Natural killer cell (primary cell): ENCODE results near the gene PON2. TPM values are rescaled to one million over a fixed set of nuclear protein-coding genes. Genes with fewer than 3 reads are reported as not detected.

Source experiments
- ATAC-seq, 3 donors: fragments of 150-1000 bp in 2 of 3; fragments of 200-7000 bp in 1 of 3; cut with Tn5 transposase; 1 replicate in 1 of 3; 2 replicates in 2 of 3; pipeline ENCODE4 v1.10.0; 2021; ENCODE audit warnings: mild to moderate bottlenecking in 2 of 3, moderate library complexity in 2 of 3
- DNase-seq, 2 donors: peaks; one replicate each; pipeline versions ENCODE4 v3.0.0 to v3.0.0-alpha.2; 2013 to 2021; ENCODE audit warnings: mixed read lengths in 1 of 2
- H3K27ac ChIP-seq: one replicate; pipeline ENCODE4 v1.5.1; 2013; ENCODE audit warnings: mild to moderate bottlenecking, low read length
- H3K27me3 ChIP-seq: one replicate; pipeline ENCODE4 v1.6.1; 2013; ENCODE audit warnings: low read length; ENCODE audit not compliant: control insufficient read depth, insufficient read depth
- H3K36me3 ChIP-seq: one replicate; pipeline ENCODE4 v1.6.1; 2013; ENCODE audit warnings: low read length; ENCODE audit not compliant: control insufficient read depth, insufficient read depth
- H3K4me1 ChIP-seq: one replicate; pipeline ENCODE4 v1.6.1; 2013; ENCODE audit warnings: low read length; ENCODE audit not compliant: control insufficient read depth, insufficient read depth
- H3K4me3 ChIP-seq: one replicate; pipeline ENCODE4 v1.5.1; 2013; ENCODE audit warnings: low read length
- H3K9me3 ChIP-seq: one replicate; pipeline ENCODE4 v1.6.1; 2013; ENCODE audit warnings: low read length; ENCODE audit not compliant: control insufficient read depth, insufficient read depth
- H3K27ac Mint-ChIP-seq, 2 donors: one replicate each; pipeline ENCODE4 v1.8.0; 2022; ENCODE audit warnings: mild to moderate bottlenecking in 2 of 2, mixed read lengths in 2 of 2, moderate library complexity in 1 of 2
- H3K27me3 Mint-ChIP-seq, 2 donors: one replicate each; pipeline ENCODE4 v1.8.0; 2022; ENCODE audit warnings: low read depth in 2 of 2, mixed read lengths in 2 of 2
- H3K36me3 Mint-ChIP-seq: one replicate; pipeline ENCODE4 v1.8.0; 2022; ENCODE audit warnings: mixed read lengths
- H3K4me1 Mint-ChIP-seq, 2 donors: one replicate each; pipeline ENCODE4 v1.8.0; 2022; ENCODE audit warnings: mixed read lengths in 2 of 2
- H3K4me3 Mint-ChIP-seq: one replicate; pipeline ENCODE4 v1.8.0; 2022; ENCODE audit warnings: mild to moderate bottlenecking, moderate library complexity, mixed read lengths
- H3K9me3 Mint-ChIP-seq, 2 donors: one replicate each; pipeline ENCODE4 v1.8.0; 2022; ENCODE audit warnings: mixed read lengths in 2 of 2
- CTCF ChIP-seq: fragments of 200-600 bp; IDR thresholded peaks from one replicate; pipeline ENCODE4 v1.8.0; 2022; ENCODE audit warnings: antibody characterized with exemption
- WGBS: methylation state at CpG from one replicate; pipeline ENCODE4 v1.1.7; 2013; ENCODE audit warnings: missing lambda C conversion rate; ENCODE audit not compliant: insufficient coverage; 5-methylcytosine and 5-hydroxymethylcytosine counted together
- intact Hi-C: fragments of 100-400 bp; cut with micrococcal nuclease; formaldehyde crosslinking; loops from one replicate; pipeline ENCODE4 v1.14.2; 2022
- total RNA-seq, 4 donors: library from RNA; stranded (reverse); fragments of 120-200 nt in 1 of 4; gene quantifications; one replicate each; pipeline versions ENCODE4 v1.2.3 to v1.2.4, GENCODE V29; 2013 to 2022

PON2 gene
- total RNA-seq, 3 donors from 2014 or later (not counting 1 experiment from before 2014, with no cell fraction given) = 26.6 to 35.7 (median 35.6) TPM

- 100% methylated on average over 3 of the region's 3 CpGs for WGBS
- H3K4me3 Mint-ChIP-seq = no peak overlapping the region
- no peaks in the 10 kb centered on the region for H3K9me3 ChIP-seq
- no peak overlapping the region for H3K27ac ChIP-seq
- H3K9me3 Mint-ChIP-seq = no peaks in the 10 kb centered on the region
- TF ChIP-seq CTCF = no peak
- H3K27me3 Mint-ChIP-seq = no peaks in the 10 kb centered on the region
- intact Hi-C loops = no loop called here
- peak overlapping the region; percentile 30 to 38 for H3K27ac Mint-ChIP-seq
- ATAC-seq = no peak
- no peak for DNase-seq
- H3K4me1 Mint-ChIP-seq = peaks cover 9 to 15% of the 10 kb centered on the region in 2 donors
- H3K27me3 ChIP-seq = no peaks in the 10 kb centered on the region
- peaks cover 3% of the 10 kb centered on the region for H3K4me1 ChIP-seq
- no peak overlapping the region for H3K4me3 ChIP-seq
- no peaks in the 10 kb centered on the region for H3K36me3 Mint-ChIP-seq
- no peaks in the 10 kb centered on the region for H3K36me3 ChIP-seq
These were observed 36.2 kb upstream of the PON2 start for GRCh38 chr7:95471071-95471470.

- Mint-ChIP-seq H3K27ac (peak overlapping the region; percentile 30 to 38), H3K4me1 (peaks cover 9 to 14% of the 10 kb centered on the region in 2 donors), H3K36me3 (no peaks in the 10 kb centered on the region), H3K9me3 (no peaks in the 10 kb centered on the region), H3K27me3 (no peaks in the 10 kb centered on the region), H3K4me3 (no peak overlapping the region)
- H3K27ac ChIP-seq = peak overlapping the region; percentile 28
- DNase-seq = no peak
- 3% methylated on average over 3 of the region's 3 CpGs for WGBS
- TF ChIP-seq CTCF = no peak
- ATAC-seq = peak in 1 of 3 donors; percentile 73
- no peaks in the 10 kb centered on the region for H3K9me3 ChIP-seq
- H3K27me3 ChIP-seq = no peaks in the 10 kb centered on the region
- intact Hi-C loops = no loop called here
- H3K36me3 ChIP-seq = no peaks in the 10 kb centered on the region
- no peak overlapping the region for H3K4me3 ChIP-seq
- H3K4me1 ChIP-seq = peaks cover 3% of the 10 kb centered on the region
These were observed 35.6 kb upstream of the PON2 start for GRCh38 chr7:95470452-95470851.

DNA sequence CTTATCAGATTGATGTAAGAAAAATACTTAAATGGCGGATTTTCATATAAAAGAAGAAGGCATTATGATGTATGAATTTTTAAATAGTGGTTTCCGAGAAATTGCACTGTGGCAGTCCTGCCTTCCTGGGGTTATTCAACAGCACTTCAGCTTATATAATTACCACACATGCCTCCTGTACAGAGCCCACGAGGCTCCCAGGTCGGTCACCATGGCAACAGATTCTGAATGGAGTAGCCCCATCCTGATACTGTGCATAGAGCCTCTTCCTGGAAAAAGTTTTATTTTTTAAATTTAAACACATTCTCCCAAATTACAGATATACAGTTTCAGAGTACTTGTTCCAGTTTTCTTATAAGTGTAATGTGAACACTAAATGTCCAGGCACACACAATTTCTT is 35.0 kb upstream of the PON2 start:
- H3K9me3 Mint-ChIP-seq = no peaks in the 10 kb centered on the region
- DNase-seq (no peak), ATAC-seq (no peak)
- Histone ChIP-seq H3K4me3 (no peak overlapping the region), H3K36me3 (no peaks in the 10 kb centered on the region), H3K27ac (no peak overlapping the region), H3K9me3 (no peaks in the 10 kb centered on the region), H3K27me3 (no peaks in the 10 kb centered on the region), H3K4me1 (peaks cover 3% of the 10 kb centered on the region)
- intact Hi-C loops = no loop called here
- 85% methylated on average over 4 of the region's 4 CpGs for WGBS
- no peak for TF ChIP-seq CTCF
- H3K4me1 Mint-ChIP-seq = peaks cover 9 to 14% of the 10 kb centered on the region in 2 donors
- H3K4me3 Mint-ChIP-seq = no peak overlapping the region
- no peaks in the 10 kb centered on the region for H3K27me3 Mint-ChIP-seq
- no peaks in the 10 kb centered on the region for H3K36me3 Mint-ChIP-seq
- no peak overlapping the region for H3K27ac Mint-ChIP-seq

- Histone ChIP-seq H3K27ac (no peak overlapping the region), H3K9me3 (no peaks in the 10 kb centered on the region), H3K27me3 (no peaks in the 10 kb centered on the region), H3K36me3 (no peaks in the 10 kb centered on the region), H3K4me1 (peaks cover 3% of the 10 kb centered on the region), H3K4me3 (no peak overlapping the region)
- Mint-ChIP-seq H3K4me3 (no peak overlapping the region), H3K9me3 (no peaks in the 10 kb centered on the region), H3K4me1 (peaks cover 9 to 14% of the 10 kb centered on the region in 2 donors), H3K27me3 (no peaks in the 10 kb centered on the region), H3K27ac (no peak overlapping the region), H3K36me3 (no peaks in the 10 kb centered on the region)
- ATAC-seq = no peak
- TF ChIP-seq CTCF = no peak
- intact Hi-C loops = no loop called here
- DNase-seq = no peak
- WGBS = no CpG with 5 or more reads among the region's 1 CpG
These were observed 34.4 kb upstream of the PON2 start for GRCh38 chr7:95469187-95469586.
